BE2C (cell line): Measurements from ENCODE around the gene PLIN5.

Experiments
- DNase-seq: peaks from one replicate; pipeline ENCODE4 v3.0.0-alpha.2; 2020
- H3K27me3 ChIP-seq: fragments of 250-450 bp; sonication (Bioruptor Pico); 2 replicates; pipeline ENCODE4 v1.5.1; 2020; ENCODE audit warnings: mild to moderate bottlenecking
- H3K36me3 ChIP-seq: fragments of 250-450 bp; sonication (Bioruptor Pico); 2 replicates; pipeline ENCODE4 v1.5.1; 2020; ENCODE audit warnings: mild to moderate bottlenecking
- H3K4me1 ChIP-seq: fragments of 250-450 bp; sonication (Bioruptor Pico); 2 replicates; pipeline ENCODE4 v1.5.1; 2020
- H3K4me3 ChIP-seq: 2 replicates; pipeline ENCODE4 v1.5.1; 2011; ENCODE audit warnings: low read depth, low read length
- H3K9me3 ChIP-seq: fragments of 250-450 bp; sonication (Bioruptor Pico); 2 replicates; pipeline ENCODE4 v1.5.1; 2020
- CTCF ChIP-seq: IDR thresholded peaks from 2 replicates; pipeline ENCODE4 v1.5.1; 2012; ENCODE audit warnings: mild to moderate bottlenecking, low read depth, low read length

The PLIN5 gene

GRCh38 chr19:4502282-4503131, 32.5 kb downstream of the PLIN5 start:
- Histone ChIP-seq H3K36me3 (peaks cover 37% of the 10 kb centered on the region), H3K4me1 (no peaks in the 10 kb centered on the region), H3K27me3 (no peaks in the 10 kb centered on the region), H3K4me3 (no peak overlapping the region), H3K9me3 (no peaks in the 10 kb centered on the region)
- DNase-seq = no peak
- no peak for TF ChIP-seq CTCF

DNA sequence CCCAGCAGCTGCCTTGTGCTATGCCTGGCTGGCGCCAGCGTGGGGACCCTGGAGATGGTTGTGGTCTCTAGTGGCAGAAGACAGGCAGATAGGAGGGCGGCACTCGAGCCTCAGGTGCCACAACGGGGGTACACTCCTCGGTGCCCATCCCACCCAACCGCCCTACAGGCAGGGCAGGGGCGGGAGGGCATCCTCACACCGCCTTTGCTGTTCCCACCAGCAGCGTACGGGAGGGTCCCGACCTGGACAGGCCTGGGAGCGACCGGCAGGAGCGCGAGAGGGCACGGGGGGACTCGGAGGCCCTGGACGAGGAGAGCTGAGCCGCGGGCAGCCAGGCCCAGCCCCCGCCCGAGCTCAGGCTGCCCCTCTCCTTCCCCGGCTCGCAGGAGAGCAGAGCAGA, 33.3 kb downstream of the PLIN5 start:
- Histone ChIP-seq H3K27me3 (no peaks in the 10 kb centered on the region), H3K36me3 (peaks cover 41% of the 10 kb centered on the region), H3K4me3 (no peak overlapping the region), H3K4me1 (no peaks in the 10 kb centered on the region), H3K9me3 (no peaks in the 10 kb centered on the region)
- no peak for DNase-seq
- TF ChIP-seq CTCF = no peak

GRCh38 chr19:4500841-4501591, 34.0 kb downstream of the PLIN5 start:
- H3K27me3 ChIP-seq = no peaks in the 10 kb centered on the region
- H3K9me3 ChIP-seq = no peaks in the 10 kb centered on the region
- TF ChIP-seq CTCF = no peak
- no peaks in the 10 kb centered on the region for H3K4me1 ChIP-seq
- H3K36me3 ChIP-seq = peaks cover 46% of the 10 kb centered on the region
- H3K4me3 ChIP-seq = no peak overlapping the region
- no peak for DNase-seq

- DNase-seq = no peak
- no peaks in the 10 kb centered on the region for H3K27me3 ChIP-seq
- H3K9me3 ChIP-seq = no peaks in the 10 kb centered on the region
- TF ChIP-seq CTCF = no peak
- peaks cover 48% of the 10 kb centered on the region for H3K36me3 ChIP-seq
- no peak overlapping the region for H3K4me3 ChIP-seq
- no peaks in the 10 kb centered on the region for H3K4me1 ChIP-seq
These were observed 35.2 kb downstream of the PLIN5 start for GRCh38 chr19:4499855-4500254.

DNA sequence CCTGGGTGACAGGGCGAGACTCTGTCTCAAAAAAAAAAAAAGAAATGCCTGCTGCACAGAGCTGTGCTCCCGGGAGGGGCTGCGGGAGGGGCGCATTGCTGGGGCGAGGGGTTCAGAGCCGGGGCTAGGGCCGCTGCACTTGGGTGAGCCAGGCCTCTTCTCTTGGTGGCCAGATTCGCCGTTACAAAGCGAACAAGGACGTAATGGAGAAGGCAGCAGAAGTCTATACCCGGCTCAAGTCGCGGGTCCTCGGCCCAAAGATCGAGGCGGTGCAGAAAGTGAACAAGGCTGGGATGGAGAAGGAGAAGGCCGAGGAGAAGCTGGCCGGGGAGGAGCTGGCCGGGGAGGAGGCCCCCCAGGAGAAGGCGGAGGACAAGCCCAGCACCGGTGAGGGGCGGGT, 35.7 kb downstream of the PLIN5 start:
- Histone ChIP-seq H3K9me3 (no peaks in the 10 kb centered on the region), H3K4me1 (no peaks in the 10 kb centered on the region), H3K36me3 (peaks cover 48% of the 10 kb centered on the region), H3K4me3 (no peak overlapping the region), H3K27me3 (no peaks in the 10 kb centered on the region)
- no peak for TF ChIP-seq CTCF
- DNase-seq = no peak

- no peak for DNase-seq
- Histone ChIP-seq H3K27me3 (no peaks in the 10 kb centered on the region), H3K36me3 (peaks cover 54% of the 10 kb centered on the region), H3K4me1 (no peaks in the 10 kb centered on the region), H3K4me3 (no peak overlapping the region), H3K9me3 (no peaks in the 10 kb centered on the region)
- TF ChIP-seq CTCF = no peak
These were observed 36.3 kb downstream of the PLIN5 start for GRCh38 chr19:4498694-4499093.
